GM19351 (cell line): ENCODE measurements around the gene GSTO2.

Experiments used
- ATAC-seq: cut with Tn5 transposase; IDR thresholded peaks from one replicate; pipeline ENCODE4 v1.9.1; 2021; ENCODE audit warnings: mild to moderate bottlenecking, moderate library complexity; ENCODE audit not compliant: unreplicated experiment

Gene GSTO2

DNA sequence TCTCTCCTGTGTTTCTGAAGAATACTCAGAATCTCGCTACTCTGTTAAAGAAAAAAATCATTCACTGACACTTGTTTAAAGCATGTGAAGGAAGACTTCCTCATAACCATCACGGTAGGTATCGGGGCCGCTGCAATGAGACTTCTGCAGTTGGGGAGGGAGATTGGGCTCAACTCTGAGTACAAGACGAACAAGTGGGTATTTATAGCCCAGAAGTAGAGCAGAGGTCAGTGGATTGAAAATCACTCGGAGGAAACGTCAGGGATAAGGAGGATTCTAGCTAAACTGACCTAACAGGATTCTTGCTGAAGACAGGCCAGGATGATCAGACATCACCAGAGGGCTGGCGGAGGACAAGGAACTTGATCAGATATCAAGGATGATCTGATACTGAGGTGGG is 35.9 kb downstream of the GSTO2 start:
- ATAC-seq: no peak

DNA sequence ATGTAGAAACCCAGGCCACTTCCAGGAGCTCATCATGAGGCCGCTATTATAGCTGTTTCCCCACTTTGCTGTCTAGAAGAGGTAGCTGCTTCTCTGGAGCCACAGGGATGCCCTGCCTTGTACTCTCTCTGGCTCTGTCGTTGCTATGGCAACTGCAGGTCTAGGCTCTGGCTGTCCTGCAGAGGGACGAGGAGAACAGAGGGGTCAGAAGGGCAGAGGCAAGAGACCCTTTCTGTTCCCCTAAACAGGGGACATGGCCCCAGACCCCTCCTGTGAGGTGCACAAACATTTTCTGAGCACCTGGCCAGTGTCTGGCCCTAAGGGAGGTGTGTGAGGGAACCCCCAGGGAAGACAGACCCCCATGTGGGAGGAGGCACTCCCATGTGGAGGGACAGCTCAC is 37.9 kb downstream of the GSTO2 start:
- no peak for ATAC-seq

DNA sequence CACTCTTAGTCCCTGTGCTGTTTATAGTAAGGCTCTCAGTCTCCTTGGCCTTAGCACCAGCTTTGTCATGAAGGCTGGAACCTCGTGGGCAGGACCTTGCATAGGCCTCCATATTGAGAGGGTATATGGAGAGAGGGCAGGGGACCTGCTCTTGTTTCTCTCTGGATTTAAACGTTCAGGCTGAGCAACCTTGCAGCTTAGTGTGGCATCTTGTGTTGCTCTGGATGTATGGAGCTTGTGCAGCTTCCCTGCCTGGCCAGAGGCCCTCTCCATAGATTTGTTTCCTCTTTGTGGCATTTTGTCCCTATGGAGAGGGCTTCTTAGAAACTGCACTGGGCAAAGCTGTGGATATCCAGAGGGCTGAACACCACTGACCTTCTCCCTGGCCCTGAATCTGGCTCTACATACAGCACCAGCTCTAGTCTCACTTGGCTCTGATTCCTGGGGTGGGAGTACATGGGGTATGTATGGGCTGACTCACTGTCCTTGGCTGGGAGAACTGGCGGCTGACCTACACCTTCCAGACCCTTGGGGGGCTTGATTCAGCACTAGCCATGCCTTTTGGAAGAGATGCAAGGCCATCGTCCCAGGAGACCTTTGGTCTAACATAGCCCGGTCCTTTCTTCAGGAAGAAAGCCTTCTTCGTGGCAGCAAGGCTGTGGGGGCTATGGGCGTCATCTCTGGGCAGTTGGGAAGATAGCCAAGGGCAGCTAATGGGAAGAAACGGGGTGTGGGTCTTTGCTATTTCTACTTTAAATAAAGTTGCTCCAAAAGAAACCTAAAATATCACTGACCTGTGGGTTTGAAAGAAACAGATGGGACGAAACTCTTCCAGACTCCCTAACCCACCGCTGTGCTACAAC is 38.8 kb downstream of the GSTO2 start:
- no peak for ATAC-seq

DNA sequence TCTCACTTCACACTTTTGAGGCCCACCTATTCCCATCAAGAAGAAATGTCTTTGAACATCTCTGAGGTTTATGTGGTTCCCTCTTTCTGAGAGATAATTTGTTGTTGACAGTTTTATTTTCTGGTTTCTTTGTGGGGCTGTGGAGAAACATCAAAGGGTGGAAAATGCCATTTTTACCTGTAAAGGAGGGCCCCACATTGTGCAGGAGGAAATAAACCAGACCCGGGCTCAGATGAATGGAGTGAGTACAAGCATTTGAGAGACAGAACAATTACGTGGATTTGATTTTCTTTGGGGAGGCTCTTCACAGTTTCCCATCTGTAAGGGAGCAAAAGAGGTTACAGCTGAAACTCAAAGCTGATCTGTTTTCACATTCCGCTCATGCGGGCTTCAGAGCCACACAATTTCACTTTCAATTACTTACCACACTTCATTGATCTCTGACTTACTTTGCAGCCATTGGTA is 39.5 kb downstream of the GSTO2 start:
- ATAC-seq: peak; percentile 66

DNA sequence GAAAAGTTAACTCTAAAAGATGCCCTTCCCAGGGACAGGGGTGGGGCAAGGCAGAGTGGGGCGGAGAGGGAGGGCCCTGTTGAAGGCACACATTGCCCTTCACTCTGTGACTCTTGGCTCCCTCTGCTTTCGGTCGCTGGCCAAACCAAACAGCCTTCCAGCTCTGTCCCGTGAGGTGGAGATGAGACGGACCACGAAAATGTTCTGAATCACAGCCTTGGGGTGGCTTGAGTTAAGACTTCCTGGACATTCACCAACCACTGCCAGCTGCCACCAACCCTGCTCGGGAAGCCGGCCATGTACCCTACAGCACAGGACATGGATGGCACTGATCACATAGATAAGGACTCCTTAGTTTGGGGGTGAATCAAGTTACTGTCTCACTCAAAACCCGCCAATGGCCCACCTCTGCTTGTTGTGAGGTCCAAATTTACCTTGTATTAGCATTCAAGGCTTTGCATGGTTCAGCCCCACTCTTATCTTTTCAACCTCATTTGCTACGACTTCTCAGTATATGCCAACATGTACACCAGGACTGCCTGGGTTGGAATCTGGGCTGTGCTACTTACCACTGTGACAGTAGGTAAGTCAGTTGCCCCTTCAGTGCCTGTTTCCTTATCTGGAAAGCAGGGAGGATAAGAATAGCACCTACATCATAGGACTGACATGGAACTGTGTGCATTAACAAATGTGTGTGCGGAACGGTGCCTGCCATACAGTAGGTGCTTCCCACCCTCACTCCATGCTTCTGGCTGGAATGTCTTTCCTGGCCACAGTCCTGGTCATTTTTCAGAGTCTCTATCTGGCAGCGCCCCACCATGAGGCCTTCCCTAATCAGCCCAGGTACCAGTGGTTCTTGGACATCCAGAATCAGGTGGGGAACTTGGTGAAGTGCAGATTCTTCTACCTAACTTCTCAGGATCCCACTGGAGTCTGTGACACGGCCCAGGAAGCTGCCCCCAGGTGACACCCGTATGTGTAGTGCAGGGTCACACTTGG is 41.3 kb downstream of the GSTO2 start:
- ATAC-seq: no peak

DNA sequence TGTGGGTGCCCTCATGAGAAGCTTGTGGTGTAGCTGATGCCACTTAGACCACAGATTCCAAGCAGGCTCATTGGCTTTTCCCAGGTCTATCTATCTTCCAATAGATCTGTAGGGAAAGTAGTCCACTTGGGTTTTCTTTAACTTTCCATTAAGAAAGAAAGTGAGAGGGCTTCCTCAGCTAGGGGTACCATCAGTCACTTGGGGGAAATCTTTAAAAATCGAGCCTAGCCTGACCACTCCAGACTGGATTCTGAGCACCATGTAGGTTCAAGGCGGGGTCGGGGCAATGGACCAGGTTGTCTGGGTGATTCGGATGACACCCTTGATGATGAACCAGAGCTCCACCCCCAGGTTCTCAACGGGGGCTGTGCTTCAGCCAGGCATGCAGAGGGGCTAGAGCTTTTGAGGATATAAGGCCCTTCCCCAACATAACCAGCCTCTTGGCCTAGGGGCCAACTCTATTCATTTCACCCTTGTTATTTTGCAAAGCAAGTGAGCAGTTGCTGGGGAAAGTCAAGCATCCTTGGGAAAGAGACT is 42.3 kb downstream of the GSTO2 start:
- no peak for ATAC-seq

DNA sequence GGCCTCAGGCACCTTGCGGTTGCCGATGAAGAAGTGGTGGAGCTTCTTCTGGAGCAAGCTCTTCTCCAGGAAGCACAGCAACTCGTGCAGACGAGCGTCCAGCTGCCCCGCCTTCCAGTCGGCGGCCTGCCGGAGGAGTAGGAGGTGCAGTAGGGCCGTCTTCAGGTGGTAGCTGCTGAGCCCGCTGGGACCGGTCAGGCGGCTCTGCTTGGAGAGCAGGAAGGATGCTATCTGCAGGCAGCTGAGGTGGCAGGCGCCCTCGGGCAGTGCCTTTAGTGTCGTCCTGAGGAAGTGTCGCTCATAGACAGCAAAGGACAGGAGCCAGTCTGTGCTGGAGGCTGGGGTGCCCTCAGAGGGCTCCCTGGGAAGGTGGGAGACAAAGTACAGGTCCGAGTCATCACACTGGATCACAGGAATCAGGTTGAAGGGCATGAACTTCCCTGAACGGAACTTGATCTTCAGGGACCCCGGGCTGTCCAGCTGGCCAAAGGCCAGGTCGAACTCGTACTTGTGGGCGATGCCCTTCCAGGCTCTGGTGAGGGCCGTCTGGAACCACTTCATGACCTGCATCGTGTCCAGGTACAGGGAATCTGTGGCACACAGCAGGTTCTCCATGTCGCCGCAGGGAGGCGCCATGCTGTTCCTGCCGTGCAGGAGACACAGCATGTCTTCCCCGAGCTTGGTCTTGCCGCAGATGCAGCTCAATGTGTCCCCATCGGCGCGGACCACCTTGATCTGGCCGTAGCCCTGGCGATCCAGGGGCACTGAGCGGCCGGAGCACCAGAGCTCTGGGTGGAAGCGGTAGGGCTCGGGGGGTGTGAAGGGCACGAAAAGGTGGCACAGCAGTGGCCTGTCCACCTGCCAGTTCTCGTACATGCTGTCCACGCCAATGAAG is 45.9 kb downstream of the GSTO2 start:
- no peak for ATAC-seq

DNA sequence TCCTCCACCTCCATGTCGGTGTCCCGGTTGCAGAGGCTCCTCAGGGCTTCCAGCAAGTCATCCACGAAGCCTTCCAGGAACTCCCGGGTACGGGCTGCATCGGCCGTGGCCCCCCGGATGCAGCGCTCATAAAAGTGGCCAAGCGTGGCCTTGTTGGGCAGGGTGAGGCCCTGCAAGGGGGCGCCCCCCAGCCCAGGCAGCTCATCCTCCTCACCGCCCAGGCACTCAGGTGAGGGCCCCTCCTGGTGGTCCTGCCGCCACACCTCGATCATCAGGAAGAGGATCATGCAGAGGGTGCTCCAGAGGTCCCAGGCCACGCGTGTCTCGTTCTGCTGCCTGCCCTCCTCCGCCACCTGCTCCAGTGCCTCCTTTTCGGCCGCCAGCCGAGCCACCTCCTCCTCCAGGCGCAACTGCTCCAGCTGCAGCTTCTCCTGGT is 46.5 kb downstream of the GSTO2 start:
- ATAC-seq: no peak

DNA sequence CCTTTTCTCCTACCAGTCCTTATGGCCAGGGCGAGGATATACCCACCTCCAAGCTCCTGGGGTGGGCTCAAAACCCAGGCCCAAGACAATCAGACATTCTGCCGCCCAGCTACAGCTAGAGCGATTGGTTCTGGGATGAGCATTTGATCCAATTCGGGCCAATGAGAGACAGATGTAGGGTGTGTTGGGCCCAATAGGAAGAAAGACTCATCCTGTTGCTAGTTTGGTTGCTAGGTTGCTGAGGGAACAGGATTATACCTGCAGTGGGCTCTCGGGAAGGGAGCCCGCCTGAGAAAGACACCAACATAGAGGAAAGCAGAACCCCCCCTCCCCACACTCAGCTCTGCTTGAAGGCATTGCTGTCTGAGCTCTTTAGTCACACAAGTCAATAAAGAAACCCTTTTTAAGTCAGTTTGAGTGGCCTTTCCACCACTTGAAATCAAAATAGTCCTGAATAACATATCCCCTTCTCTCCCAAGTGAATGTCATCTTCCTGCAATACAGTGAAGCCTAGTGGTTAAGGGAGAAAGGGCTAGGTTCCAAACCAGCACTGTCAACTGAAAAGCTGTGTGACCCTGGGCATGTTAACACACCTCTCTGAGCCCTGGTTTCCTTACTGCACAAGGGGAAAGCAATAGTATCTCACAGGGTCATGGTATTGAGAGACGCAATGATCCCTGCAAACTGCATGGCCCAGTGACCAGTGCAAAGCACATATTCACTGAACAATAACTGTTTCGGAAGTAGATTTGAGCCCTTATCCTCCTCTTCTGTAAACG is 47.5 kb downstream of the GSTO2 start:
- ATAC-seq: no peak

DNA sequence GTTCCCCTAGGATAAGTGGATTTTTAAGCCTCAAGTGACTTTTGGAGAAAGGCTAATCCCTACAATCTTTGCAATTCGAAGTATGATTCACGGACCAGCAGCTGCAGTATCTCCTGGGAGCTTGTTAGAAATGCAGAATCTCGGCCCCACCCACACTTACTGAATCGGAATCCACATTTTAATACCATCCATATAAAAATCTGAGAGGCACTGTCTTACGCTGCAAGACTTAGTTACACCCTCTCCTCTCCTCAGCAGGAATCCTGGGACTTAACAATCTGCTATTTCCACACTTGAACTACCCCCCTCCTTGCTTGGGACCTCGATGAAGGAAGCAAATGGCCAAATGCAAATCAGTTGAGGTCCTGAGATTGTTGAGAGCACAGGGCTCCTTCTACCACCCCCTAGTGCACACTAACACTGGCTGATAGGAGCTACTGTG is 48.3 kb downstream of the GSTO2 start:
- no peak for ATAC-seq

DNA sequence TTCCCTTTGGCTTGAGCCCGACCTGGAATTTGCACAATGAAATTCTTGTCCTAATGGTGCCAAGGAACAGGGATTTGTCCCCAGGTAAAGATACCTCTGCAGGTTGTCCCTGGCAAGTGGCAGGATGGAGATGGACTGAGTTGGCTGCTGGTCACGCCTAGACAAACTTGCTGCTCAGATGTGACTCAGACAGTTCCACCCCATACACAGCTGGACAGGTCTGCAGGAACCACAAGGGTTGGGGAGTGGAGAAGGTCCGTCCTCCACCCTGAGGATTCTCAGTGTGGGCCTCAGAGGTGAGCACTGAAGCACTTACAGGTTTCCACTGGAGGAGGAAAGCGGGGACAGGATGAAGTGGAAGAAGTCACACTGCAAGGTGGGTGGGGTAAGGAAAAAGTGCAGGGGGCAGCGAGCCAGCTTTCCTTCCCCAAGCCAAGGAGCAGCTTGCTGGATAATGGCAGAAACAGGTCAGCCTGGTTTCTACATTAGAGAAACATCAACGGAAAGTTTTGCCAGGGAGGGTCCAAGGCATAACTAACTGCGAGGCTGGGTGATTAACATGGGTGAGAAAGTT is 48.8 kb downstream of the GSTO2 start:
- ATAC-seq: no peak

DNA sequence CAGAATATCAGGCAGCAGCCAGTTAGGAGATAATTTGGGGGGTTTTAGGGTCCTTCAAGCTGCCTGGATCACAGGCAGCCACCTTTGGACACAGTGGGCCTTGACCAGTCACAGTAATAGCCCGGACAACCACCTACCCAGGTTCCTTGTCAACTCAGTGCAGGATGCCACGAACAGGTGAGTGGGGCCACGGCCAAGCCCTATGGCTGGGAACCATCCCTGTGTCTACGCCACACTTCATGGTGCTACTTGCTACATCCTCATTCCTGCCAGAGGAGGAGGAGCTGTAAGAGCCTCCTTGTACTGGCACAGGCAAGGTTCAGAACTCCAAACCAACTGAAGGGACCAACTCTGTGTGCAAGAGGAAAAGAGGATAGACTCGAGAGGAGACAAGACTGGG is 49.3 kb downstream of the GSTO2 start:
- ATAC-seq: no peak

DNA sequence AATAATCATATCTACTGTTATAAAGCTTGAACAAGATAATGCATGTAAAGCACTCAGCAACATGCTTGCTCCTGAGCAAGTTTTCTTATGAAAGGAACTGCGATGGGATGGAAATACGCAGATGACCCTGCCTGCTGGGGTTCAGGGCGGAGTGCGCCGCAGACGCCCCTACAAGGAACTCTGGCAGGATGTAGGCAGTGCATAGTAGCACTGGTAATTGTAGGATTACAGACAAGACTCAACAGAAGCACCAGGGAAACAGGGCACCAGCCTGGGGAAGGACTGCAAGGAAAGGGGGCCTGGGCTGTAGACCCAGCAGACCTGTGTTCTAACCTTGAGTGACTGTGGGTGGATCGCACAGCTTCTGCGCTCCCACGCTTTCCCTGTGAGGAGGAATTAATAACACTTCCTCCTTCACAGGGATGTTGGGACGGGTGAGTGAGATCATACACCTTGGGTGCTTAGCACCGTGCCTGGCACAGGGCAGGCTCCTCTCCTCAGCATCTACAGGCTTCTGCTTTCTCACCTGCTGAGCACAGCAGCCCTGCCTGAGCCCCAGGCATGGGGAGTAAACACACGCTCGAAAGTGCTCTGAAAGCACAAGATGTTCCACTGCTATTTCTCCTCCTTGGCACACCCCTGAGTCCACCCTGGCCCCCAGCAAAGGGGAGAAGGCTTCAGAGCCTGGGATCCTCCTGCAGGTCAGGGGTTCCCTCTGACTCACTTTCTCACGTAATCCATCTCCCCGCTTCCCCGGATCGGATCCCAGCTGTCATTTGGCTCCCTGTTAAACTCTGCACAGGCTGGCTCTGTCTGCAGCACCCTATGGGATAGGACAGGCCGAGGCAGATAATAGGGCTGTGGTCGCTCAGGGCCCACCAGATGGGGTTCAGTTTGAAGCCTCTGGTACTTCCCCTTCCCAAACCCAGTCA is 50.1 kb downstream of the GSTO2 start:
- no peak for ATAC-seq

DNA sequence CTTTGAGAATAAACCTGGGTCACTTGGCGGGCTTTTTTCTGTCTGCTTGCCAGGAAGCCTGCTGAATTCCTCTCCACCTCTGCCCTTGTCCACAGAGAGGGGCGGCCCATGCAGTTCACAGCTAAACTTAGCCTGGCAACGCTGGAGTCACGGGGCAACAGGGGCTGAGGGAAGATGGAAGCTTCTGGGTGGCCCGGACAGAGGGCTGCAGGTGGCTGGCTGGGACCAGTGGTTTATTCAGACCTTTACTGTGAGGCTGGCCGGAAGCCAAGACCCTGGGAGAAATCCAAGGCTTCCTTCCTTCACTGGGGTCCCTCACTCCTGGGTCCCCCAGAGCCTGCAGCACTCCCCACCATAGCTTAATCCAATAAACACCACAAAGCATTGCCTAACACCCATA is 52.2 kb downstream of the GSTO2 start:
- no peak for ATAC-seq

DNA sequence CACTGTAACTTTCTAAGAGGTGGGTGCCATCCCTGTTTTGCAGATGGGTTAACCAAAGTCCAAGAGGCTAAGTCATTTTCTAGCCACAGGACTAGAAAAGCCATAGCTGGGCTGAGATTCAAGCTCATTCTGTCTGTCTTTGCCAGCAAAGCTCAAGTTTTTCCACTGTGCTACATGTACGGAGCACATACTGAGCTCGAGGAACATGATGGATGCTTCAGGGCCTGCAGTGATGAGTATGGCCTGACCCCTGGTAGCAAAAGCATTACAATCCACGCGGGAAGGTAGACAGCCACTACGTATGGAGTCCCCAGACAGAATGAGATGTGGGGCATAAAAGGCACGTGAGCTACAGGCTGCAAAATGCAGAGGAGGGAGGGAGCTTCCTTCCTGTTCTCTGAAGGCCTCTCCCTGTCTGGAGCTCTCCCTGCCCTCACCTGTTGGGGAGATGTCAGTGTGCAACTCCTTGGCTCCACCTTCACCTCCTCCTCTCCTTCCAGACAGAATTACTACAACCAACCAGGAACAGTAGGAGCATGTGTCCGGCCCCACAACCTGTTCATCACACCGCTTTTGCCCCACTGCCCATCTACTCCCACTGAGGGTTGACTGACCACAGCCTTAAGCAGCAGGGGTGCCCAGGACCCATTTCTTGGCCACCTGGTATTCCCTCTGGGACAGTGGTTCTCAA is 52.9 kb downstream of the GSTO2 start:
- no peak for ATAC-seq

DNA sequence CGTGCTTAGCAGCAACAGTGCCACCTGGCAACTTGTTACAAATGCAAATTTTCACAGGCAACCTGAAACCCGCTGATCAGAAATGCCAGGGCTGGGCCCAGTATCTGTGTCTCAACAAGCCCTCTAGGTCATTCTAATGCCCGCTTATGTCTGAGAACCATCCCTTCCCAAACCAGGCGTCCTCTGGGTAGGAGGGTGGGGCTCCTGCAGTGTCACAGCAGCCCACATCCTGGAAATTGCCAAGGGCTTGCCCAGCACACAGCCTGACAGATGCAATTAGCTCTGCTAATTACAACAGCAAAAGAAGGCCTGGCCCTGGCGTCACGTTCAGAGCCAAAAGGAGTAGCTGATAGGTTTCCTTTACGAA is 53.4 kb downstream of the GSTO2 start:
- ATAC-seq: no peak

DNA sequence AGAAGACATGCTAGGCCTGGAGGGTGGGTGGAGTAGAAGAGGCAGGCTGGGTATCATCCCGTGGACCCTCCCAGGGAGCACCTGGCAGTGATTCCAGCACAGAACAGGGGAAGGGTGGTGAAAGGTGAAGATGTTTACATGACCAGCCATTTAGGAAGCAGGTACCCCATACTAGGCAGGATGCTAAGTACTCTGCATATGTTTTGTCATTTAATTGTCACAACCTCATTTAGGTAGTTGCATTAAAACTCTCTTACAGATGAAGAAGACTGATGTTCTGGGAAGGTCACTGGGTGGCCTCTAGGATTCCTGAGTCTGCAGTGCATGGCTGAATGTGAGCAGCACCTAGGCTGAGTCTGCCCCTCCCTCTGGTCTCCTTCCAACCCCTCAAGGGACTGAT is 54.1 kb downstream of the GSTO2 start:
- ATAC-seq: no peak
